HCT116 (cell line): Measurements from ENCODE around the gene CCDC74B. TPM values are rescaled to one million over a fixed set of nuclear protein-coding genes. Genes with fewer than 3 reads are reported as not detected.
"Not testable (repeated sequence)": the region's sequence is repeated elsewhere in the genome, so short reads cannot be mapped to it uniquely, and the experiment has no call there.

ENCODE experiments used
- ATAC-seq: fragments of 200-7000 bp; cut with Tn5 transposase; 2 replicates; pipeline ENCODE4 v1.9.1; 2020; ENCODE audit warnings: mild to moderate bottlenecking, moderate library complexity
- BruUV-seq: library from RNA; stranded (reverse); fragments of 400-500 nt; replicated peaks from 2 replicates; lab custom pipeline; 2021; lab: Mats Ljungman, UMichigan
- CTCF ChIA-PET: fragments of 300-600 bp; sonication (Branson Sonifier 250); formaldehyde crosslinking; loops from one replicate; lab custom pipeline; 2021; ENCODE audit warnings: antibody characterized with exemption; lab: Charles Lee
- POLR2A ChIA-PET: fragments of 300-600, 350-600 bp; sonication (Branson Sonifier 250); formaldehyde crosslinking; loops from one replicate; lab custom pipeline; 2021; ENCODE audit warnings: antibody characterized with exemption; lab: Charles Lee
- RAD21 ChIA-PET, 2 experiments: fragments of 300-600 bp; sonication (Branson Sonifier 250); formaldehyde crosslinking; loops; one replicate each; lab custom pipeline; 2023; ENCODE audit warnings: low total read pairs in 2 of 2; ENCODE audit not compliant: uncharacterized antibody in 2 of 2, unreplicated experiment in 2 of 2, low non-redundant PET in 1 of 2; lab: Charles Lee
- DNase-seq: peaks from one replicate; pipeline ENCODE4 v3.0.0-alpha.2; 2010; ENCODE audit warnings: low read depth, low spot score
- H2AFZ ChIP-seq: fragments of 200-600 bp; shearing (Covaris generic), sonication (generic); 2 replicates; pipeline ENCODE4 v1.6.1; 2017; ENCODE audit warnings: low read depth, mixed run types, mixed read lengths, antibody characterized with exemption, low read length; ENCODE audit not compliant: poor library complexity, severe bottlenecking
- H3K27ac ChIP-seq: 2 replicates; pipeline ENCODE4 v1.5.1; 2012; ENCODE audit warnings: low read depth, low read length
- H3K27me3 ChIP-seq: fragments of 200-600 bp; sonication (generic); 2 replicates; pipeline ENCODE4 v1.6.1; 2016; ENCODE audit warnings: mixed run types, low read length, mixed read lengths; ENCODE audit not compliant: insufficient read depth
- H3K36me3 ChIP-seq, 2 experiments: fragments of 200-500 bp in 1 of 2; fragments of 200-600 bp in 1 of 2; sonication (Bioruptor generic) in 1 of 2; sonication (generic) in 1 of 2; 2 replicates each; pipeline versions ENCODE4 v1.5.1 to v1.6.1; 2014 to 2016; ENCODE audit warnings: low read length in 2 of 2, inconsistent platforms in 1 of 2, mixed read lengths in 1 of 2, mixed run types in 1 of 2; ENCODE audit not compliant: insufficient read depth in 2 of 2, control insufficient read depth in 1 of 2
- H3K4me1 ChIP-seq, 2 experiments: fragments of 200-600 bp in 1 of 2; sonication (generic) in 1 of 2; 2 replicates each; pipeline versions ENCODE4 v1.5.1 to v1.6.1; 2012 to 2017; ENCODE audit warnings: low read length in 2 of 2, inconsistent platforms in 1 of 2, mild to moderate bottlenecking in 1 of 2, mixed read lengths in 1 of 2, mixed run types in 1 of 2, moderate library complexity in 1 of 2; ENCODE audit not compliant: insufficient read depth in 2 of 2, control insufficient read depth in 1 of 2
- H3K4me2 ChIP-seq: fragments of 200-600 bp; sonication (generic); 2 replicates; pipeline ENCODE4 v1.6.1; 2017; ENCODE audit warnings: mixed run types, low read length, mixed read lengths
- H3K4me3 ChIP-seq, 2 experiments: fragments of 200-600 bp in 1 of 2; sonication (generic) in 1 of 2; replicated peaks in 1 of 2; 2 replicates each; pipeline ENCODE4 v1.5.1; 2011 to 2016; ENCODE audit warnings: low read length in 2 of 2, control low read depth in 1 of 2, low read depth in 1 of 2, mild to moderate bottlenecking in 1 of 2, mixed read lengths in 1 of 2, mixed run types in 1 of 2
- H3K79me2 ChIP-seq: fragments of 200-600 bp; sonication (generic); 2 replicates; pipeline ENCODE4 v1.6.1; 2017; ENCODE audit warnings: mild to moderate bottlenecking, mixed run types, low read length, moderate library complexity, mixed read lengths; ENCODE audit not compliant: insufficient read depth
- H3K9ac ChIP-seq: fragments of 200-600 bp; sonication (generic); 2 replicates; pipeline ENCODE4 v1.6.1; 2016; ENCODE audit warnings: low read length, mixed read lengths
- H3K9me2 ChIP-seq: fragments of 200-600 bp; sonication (generic), shearing (Covaris generic); 2 replicates; pipeline ENCODE4 v1.6.1; 2017; ENCODE audit warnings: mixed run types, mild to moderate bottlenecking, moderate library complexity; ENCODE audit not compliant: insufficient read depth
- H3K9me3 ChIP-seq, 2 experiments: fragments of 200-500 bp in 1 of 2; fragments of 200-600 bp in 1 of 2; sonication (Bioruptor generic) in 1 of 2; sonication (generic) in 1 of 2; 2 replicates each; pipeline ENCODE4 v1.6.1; 2014 to 2017; ENCODE audit warnings: low read length in 2 of 2, mixed read lengths in 2 of 2, inconsistent platforms in 1 of 2, low read depth in 1 of 2, mild to moderate bottlenecking in 1 of 2, mixed run types in 1 of 2, moderate library complexity in 1 of 2; ENCODE audit not compliant: control insufficient read depth in 1 of 2, insufficient read depth in 1 of 2
- H4K20me1 ChIP-seq: fragments of 200-600 bp; sonication (generic), shearing (Covaris generic); 2 replicates; pipeline ENCODE4 v1.6.1; 2017; ENCODE audit warnings: mixed run types, mild to moderate bottlenecking, moderate library complexity; ENCODE audit not compliant: insufficient read depth
- ATF3 ChIP-seq: IDR thresholded peaks from 2 replicates; pipeline ENCODE4 v1.6.1; 2012
- CEBPB ChIP-seq: IDR thresholded peaks from 2 replicates; pipeline ENCODE4 v1.6.1; 2012; ENCODE audit warnings: low read depth
- CTCF ChIP-seq, 3 experiments: fragments of 200-600 bp in 1 of 3; sonication (generic) in 1 of 3; IDR thresholded peaks in 2 of 3; conservative IDR thresholded peaks in 1 of 3; 2 replicates each; pipeline ENCODE4 v1.5.1; 2012 to 2017; ENCODE audit warnings: low read depth in 2 of 3, low read length in 2 of 3, antibody characterized with exemption in 1 of 3, borderline replicate concordance in 1 of 3, control low read depth in 1 of 3, mild to moderate bottlenecking in 1 of 3, mixed read lengths in 1 of 3, mixed run types in 1 of 3, moderate library complexity in 1 of 3; ENCODE audit not compliant: insufficient read depth in 1 of 3
- EGR1 ChIP-seq: IDR thresholded peaks from 2 replicates; pipeline ENCODE4 v1.6.1; 2012; ENCODE audit warnings: low read depth
- ELF1 ChIP-seq: IDR thresholded peaks from 2 replicates; pipeline ENCODE4 v1.6.1; 2012; ENCODE audit warnings: low read depth, borderline replicate concordance
- EZH2 ChIP-seq: fragments of 200-600 bp; sonication (generic); IDR thresholded peaks from 2 replicates; pipeline ENCODE4 v1.6.1; 2017; ENCODE audit warnings: antibody characterized with exemption, mixed run types
- EZH2phosphoT487 ChIP-seq: fragments of 200-600 bp; IDR thresholded peaks from 2 replicates; pipeline ENCODE4 v1.6.1; 2018; ENCODE audit warnings: antibody characterized with exemption, borderline replicate concordance
- POLR2AphosphoS5 ChIP-seq: IDR thresholded peaks from 2 replicates; pipeline ENCODE4 v1.6.1; 2011; ENCODE audit warnings: mild to moderate bottlenecking, low read depth, low read length, moderate library complexity
- SP1 ChIP-seq: IDR thresholded peaks from 2 replicates; pipeline ENCODE4 v1.6.1; 2012; ENCODE audit warnings: low read depth
- TCF7L2 ChIP-seq: IDR thresholded peaks from 2 replicates; pipeline ENCODE4 v1.7.0; 2011; ENCODE audit warnings: borderline replicate concordance, inconsistent platforms; ENCODE audit not compliant: insufficient read depth, insufficient read length; ENCODE audit errors: extremely low read depth
- intact Hi-C: fragments of 100-400 bp; cut with micrococcal nuclease; formaldehyde crosslinking; loops from 2 replicates; pipeline ENCODE4 v1.10.0; 2022
- total RNA-seq: library from RNA; stranded (reverse); gene quantifications from one replicate; pipeline ENCODE4 v1.2.1, GENCODE V29; 2021; ENCODE audit not compliant: unreplicated experiment

Gene CCDC74B
- total RNA-seq, 1 experiment from 2014 or later: 3.2 TPM

- H3K4me1 ChIP-seq, BruUV-seq, H3K9me3 ChIP-seq, H3K9me2 ChIP-seq, intact Hi-C loops, ATAC-seq, RAD21 ChIA-PET, CTCF ChIA-PET, H3K36me3 ChIP-seq, DNase-seq, H3K9ac ChIP-seq, H2AFZ ChIP-seq, H3K27me3 ChIP-seq, H3K27ac ChIP-seq, H3K4me3 ChIP-seq, POLR2A ChIA-PET, H3K79me2 ChIP-seq, H4K20me1 ChIP-seq, H3K4me2 ChIP-seq: not testable (repeated sequence)
Observed at GRCh38 chr2:130153721-130154422, 9.0 kb upstream of the CCDC74B start.

GRCh38 chr2:130152816-130153595 lies 8.1 kb upstream of the CCDC74B start:
- CTCF ChIA-PET: no interaction called here
- H3K27ac ChIP-seq: no peak overlapping the region
- no peaks in the 10 kb centered on the region for H3K9me3 ChIP-seq
- BruUV-seq: no TSS peak
- DNase-seq (no peak), ATAC-seq (no peak)
- no peaks in the 10 kb centered on the region for H3K4me1 ChIP-seq
- no peak overlapping the region for H2AFZ ChIP-seq
- intact Hi-C loops: no loop called here
- no peaks in the 10 kb centered on the region for H3K9me2 ChIP-seq
- H3K79me2 ChIP-seq: no peaks in the 10 kb centered on the region
- RAD21 ChIA-PET: no interaction called here
- no peaks in the 10 kb centered on the region for H3K27me3 ChIP-seq
- H3K4me3 ChIP-seq: no peak overlapping the region
- no peak overlapping the region for H3K4me2 ChIP-seq
- no peaks in the 10 kb centered on the region for H4K20me1 ChIP-seq
- peaks cover 0 to 5% of the 10 kb centered on the region in 2 experiments; a peak in 1 of 4 replicates for H3K36me3 ChIP-seq
- TF ChIP-seq TCF7L2 (no peak), EGR1 (no peak), ELF1 (no peak), POLR2AphosphoS5 (no peak), ATF3 (no peak), CTCF (IDR thresholded peaks at IDR 0.05 in 2 of 3, conservative IDR thresholded peaks at IDR 0.05 in 1 of 3; ENCODE audit: borderline replicate concordance in 1 of 3, insufficient read depth in 1 of 3, low read depth in 2 of 3, low read length in 2 of 3) (no peak), EZH2 (no peak), CEBPB (no peak), SP1 (no peak), EZH2phosphoT487 (no peak)
- POLR2A ChIA-PET: no interaction called here
- no peak overlapping the region for H3K9ac ChIP-seq
